NCI-H748 (cell line): ENCODE data around the gene OR14K1.
"Not testable (repeated sequence)": the region's sequence is repeated elsewhere in the genome, so short reads cannot be mapped to it uniquely, and the experiment has no call there.

Experiments used
- DNase-seq: peaks from one replicate; lab custom pipeline; 2025; ENCODE audit not compliant: unreplicated experiment; lab: John Stamatoyannopoulos, UW

The OR14K1 gene, protein sequence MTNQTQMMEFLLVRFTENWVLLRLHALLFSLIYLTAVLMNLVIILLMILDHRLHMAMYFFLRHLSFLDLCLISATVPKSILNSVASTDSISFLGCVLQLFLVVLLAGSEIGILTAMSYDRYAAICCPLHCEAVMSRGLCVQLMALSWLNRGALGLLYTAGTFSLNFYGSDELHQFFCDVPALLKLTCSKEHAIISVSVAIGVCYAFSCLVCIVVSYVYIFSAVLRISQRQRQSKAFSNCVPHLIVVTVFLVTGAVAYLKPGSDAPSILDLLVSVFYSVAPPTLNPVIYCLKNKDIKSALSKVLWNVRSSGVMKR

DNA sequence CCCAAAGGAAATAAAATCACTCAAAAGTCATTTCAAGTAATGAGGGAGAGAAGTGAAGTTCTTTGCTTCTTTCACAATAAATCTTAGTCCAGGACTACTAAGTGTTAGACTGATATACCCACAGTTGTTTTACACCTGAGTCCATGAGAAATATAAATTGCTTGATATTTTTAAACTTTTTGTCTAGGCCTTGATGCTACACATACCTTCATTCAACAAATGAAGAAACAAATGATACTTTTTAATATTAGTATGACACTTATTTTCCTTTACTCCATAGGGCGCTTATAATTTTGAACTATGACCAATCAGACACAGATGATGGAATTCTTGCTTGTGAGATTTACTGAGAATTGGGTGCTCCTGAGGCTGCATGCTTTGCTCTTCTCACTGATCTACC is at the start of gene OR14K1:
OR14K1 (plus strand) TSS at position 301 of the 400 bp plus-strand sequence; CDS start at position 301, 0 bp downstream.
- DNase-seq, result no peak

DNA sequence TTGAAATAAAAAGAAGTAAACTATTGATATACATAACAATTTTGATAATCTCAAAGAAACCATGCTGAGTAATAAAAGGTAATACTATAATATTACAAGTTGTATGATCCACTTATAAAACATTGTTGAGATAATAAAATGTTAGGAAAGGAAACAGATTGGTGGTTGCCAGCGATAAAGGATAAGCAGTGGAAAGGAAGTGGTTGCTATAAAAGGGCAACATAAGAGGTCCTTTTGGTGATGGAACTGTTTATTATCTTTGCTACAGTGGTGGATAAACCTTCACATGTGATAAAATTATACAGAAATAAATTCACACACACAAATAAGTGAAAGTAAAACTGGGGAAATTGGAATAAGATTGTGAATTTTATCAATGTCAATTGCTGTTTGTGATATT is 37.1 kb upstream of the OR14K1 start:
- no peak for DNase-seq

DNA sequence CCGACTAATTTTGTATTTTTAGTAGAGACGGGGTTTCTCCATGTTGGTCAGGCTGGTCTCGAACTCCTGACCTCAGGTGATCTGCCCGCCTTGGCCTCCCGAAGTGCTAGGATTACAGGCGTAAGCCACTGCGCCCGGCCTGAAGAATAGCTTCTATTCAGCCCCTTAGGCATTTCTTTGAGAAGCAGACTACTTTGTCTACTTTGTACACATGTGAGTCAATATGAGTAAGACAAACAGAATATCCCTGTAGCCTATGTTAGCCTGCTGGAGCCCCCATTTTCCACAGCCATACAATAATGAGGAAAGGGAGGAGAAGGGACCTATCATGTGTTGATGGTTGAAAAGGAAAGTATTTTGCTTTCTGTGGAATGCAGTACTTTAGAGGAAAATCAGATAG is 27.7 kb upstream of the OR14K1 start:
- not testable (repeated sequence) for DNase-seq

DNA sequence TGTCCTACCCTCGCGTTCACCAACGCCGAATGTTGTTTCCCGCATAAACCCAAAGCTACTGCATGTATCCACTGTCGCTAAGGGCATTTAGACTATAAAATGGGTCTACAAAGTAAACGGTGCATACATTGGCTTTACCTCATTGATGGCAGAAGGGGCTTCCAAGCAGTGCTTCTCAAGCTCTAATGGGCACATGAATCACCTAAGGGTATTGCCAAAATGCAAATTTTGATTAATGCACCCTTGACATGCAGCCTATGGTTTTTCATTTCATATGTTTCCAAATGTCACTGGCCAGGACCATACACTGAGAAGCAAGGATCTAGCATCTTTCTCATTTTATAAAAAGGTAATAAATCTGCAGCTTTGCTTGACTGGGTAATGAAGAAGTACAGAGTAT is 24.7 kb upstream of the OR14K1 start:
- no peak for DNase-seq

DNA sequence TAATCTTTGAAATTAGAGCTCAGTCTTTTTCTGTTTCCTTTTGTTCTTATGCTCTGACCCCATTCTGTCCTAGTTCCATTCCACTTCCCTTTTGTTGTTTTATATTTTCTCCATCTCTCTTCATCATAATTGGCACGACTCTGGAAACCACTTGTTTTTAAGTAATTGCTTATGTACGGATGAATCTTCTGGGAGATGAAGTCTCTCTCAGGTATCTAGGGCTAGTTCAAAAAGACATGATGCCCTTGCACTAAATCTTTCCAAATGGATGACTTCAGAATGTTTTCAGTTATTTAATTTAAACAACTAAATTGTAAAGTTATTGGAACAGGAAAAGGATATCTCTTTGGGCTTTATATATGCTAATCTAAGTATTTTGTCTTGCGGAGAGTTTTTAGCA is 21.9 kb upstream of the OR14K1 start, which contains the start of gene OR6F1:
OR6F1 (minus strand) TSS at position 101 of the 400 bp plus-strand sequence. CDS start 3,891 bp downstream, outside the sequence.
- DNase-seq, result no peak

DNA sequence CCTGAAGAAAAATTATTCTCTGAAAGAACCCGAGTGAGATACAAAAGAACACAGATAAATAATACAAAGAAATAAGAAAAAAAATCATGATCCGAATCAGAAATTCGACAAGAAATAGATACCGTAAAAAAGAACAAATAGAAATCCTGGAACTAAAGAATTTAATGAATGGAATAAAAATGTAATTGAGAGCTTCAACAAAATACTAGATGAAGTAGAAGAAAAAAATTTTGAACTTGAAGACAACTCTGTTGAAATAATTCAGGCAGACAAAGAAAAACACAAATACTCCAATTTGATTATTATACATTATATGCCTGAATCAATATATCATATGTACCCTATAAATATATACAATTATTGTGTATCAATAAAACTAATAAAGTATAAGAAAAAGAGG is 17.2 kb upstream of the OR14K1 start:
- no peak for DNase-seq

DNA sequence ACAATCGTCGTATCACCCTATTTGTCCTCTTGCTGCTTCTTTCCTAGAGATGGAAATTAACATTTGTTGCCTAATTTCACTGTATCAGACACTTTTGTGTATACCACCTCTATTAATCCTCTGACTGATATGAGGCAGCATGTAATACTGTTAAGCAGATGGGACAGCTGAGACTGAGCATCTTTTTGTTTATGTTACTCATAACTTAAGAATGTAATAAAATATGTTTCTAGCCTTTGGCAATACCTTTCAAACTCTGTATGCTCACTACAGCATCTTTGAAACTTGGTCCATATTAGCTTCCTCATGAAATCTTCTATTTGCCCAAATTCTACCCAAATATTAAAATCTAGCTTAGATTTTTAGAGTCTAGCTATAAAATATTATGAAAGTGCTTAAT is 2.3 kb downstream of the OR14K1 start:
- DNase-seq, result no peak

DNA sequence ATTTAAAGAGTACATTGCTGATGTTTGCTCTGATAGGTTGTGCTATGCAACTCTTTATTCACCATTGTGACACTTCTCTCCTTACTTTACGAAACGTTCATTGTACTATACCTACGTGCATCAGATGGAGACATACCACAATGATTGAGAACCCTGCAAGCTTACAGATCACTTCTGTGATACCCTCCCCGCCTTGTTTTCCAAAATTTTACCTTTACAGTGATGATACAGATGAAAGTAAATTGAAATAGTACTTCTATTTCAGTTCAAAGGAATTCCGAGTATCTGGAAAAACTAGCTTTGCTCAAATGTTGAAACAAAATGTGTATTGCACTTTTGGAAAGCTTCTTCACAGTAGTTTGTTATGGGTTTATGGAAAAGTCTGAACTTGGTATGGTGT is 3.3 kb downstream of the OR14K1 start:
- no peak for DNase-seq

DNA sequence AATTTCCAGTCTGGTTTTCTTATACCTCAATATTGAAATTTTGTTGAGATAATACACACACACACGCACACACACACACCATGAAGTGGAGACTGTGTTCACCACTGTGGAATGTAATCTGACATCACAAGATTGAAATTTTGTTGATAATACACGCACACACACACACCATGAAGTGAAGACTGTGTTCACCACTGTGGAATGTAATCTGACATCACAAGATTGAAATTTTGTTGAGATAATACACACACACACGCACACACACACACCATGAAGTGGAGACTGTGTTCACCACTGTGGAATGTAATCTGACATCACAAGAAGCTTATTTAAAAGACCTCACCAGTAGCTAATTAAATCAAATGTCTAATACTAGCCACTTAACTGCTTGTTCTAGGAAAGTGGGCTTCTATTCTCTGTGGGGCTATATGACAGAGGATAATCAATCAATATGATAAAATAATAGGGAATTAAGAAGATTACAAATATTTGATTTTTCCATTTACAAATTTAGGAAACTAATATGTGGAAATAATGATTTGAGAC is 3.9 kb downstream of the OR14K1 start:
- not testable (repeated sequence) for DNase-seq

DNA sequence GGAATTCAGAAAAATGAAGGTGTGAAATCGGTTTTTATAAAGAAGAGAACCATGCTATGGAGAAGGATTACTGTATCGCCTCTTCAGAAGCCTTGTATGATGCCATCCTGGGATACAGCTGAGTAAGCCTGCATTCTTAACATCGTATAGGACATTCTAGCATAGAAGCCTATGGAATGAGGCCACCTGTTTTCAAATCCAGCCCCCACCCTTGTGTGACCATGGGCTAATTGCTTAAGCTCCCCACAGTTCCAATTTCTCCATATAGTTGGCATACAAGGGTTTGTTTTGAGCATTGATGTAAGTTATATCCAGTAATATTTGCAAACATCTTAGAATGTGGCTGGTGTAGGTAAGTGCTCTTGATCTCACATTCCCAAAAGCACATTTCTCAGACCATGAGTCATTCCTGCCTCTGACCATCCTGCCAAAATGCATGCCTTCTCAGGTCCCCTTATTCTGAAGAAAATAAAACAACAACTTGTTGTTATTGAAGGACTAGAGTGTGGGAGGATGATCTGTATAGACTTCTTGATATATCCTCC is 8.0 kb downstream of the OR14K1 start:
- no peak for DNase-seq

DNA sequence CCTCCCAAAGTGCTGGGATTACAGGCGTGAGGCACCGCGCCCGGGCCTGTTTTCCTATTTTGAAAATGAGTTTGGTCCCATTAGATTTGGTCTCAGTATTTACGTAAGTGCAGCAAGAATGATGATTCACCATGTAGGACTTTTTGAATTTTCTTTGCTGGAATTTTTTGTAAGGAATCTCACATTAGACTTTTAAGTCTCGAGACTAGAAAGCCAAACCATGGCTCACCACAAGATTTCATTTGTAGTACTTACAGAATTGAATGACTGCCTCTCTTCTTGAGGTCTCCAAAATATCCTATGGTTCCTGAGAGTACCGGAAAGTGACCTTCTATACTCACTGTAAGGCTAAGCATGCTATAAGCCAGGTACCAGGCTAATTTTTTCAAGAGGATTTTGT is 9.2 kb downstream of the OR14K1 start:
- no peak for DNase-seq

DNA sequence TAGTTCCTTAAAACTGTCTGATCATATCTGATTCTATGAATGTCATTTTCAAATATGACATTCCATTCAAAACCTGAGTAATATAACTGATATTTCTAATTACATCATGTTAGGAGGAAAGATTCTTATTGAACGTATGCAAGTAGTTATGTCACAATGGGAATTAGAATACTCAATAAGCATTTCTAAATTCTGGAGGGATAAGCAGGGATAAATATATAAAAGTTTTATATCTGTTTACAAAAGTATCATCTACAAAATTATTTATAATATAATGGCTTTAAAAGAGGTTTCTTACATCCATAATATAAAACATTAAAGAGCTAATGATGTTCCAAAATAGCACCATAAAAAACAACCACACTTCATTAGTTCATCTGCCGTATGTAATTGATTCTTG is 9.6 kb downstream of the OR14K1 start, which contains the start of gene OR14A2:
OR14A2 (minus strand) TSS at position 101 of the 400 bp plus-strand sequence.
- DNase-seq, result no peak

DNA sequence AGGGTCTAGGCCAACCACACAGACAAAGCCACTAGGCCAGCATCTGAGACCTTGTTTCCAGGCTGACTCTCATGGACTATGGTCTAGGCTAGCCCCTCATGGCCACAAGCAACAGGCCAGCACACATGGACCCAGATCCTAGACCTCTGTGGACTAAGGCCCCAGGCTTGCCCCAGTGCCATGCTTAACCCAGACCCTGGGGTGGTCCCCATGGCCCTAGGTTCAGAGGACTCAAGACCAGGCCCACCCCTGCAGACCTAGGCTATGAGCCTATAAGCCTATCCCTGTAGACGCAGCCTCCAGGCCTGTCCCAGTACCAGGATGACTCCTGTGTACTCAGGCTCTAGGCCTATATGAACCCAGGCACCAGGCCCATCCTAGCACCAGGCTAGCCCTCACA is 11.5 kb downstream of the OR14K1 start:
- no peak for DNase-seq

DNA sequence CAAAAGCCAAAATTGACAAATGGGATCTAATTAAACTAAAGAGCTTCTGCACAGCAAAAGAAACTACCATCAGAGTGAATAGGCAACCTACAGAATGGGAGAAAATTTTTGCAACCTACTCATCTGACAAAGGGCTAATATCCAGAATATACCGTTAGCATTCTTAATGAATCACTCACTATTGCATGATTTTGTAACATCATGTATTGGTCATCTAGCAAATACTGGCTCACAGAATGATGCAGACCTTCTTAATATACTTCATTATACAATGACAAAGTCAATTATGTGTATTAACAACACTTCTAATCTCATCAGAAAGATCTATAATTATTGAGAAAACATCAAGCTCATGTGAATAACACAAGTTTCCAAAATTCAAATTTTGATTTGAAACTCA is 15.9 kb downstream of the OR14K1 start:
- DNase-seq, result not testable (repeated sequence)

DNA sequence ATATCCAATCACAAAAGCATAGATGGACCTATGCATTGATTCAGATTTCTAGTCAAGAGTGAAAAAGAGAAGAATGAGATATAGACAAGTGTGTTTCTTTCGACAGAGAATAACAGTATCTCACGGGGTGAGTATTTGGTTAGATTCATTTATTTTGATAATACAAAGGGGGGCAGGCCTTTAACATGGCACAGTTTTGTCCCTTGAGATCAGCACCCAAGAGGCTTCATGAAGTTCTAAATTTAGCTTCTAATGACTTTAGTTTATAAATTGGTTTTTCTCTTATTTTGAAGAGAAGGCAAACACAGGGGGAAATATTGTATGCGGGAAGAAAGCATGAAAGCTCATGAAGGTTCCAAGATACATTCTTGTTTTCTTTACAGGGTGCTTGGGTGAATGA is 22.0 kb downstream of the OR14K1 start, which contains the start of gene OR1C1:
OR1C1 (minus strand) TSS at position 101 of the 400 bp plus-strand sequence. CDS start 2,150 bp downstream, outside the sequence.
- DNase-seq, result no peak

DNA sequence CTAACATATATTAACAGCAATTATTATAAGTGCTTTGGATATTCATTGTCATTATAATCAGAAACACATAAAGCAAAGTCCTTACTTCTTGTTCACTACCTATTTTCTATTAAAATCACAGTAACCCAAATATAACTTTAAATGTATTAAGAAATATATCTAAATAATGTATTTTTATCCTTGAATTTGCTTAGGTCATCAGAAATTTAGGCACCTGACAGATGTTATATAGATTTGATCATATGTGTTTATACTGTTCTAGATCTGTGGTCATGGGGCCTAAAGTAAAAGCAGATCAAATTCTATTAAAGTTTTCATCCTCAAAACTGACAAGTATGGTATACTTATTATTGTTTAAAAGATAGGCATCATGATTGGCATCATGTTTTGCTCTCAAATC is 31.2 kb downstream of the OR14K1 start:
- no peak for DNase-seq
